GM23338 (cell line): Measurements from ENCODE around the gene EEF1AKMT2.

Experiments used
- CREB1 ChIP-seq: fragments of 250-450 bp; sonication (Bioruptor Pico); IDR thresholded peaks from 2 replicates; pipeline ENCODE4 v1.5.0; 2020; ENCODE audit warnings: low read depth, mild to moderate bottlenecking, moderate library complexity
- EZH2 ChIP-seq: fragments of 200-600 bp; sonication (generic); IDR thresholded peaks from one replicate; pipeline ENCODE4 v1.8.0; 2017; ENCODE audit warnings: antibody characterized with exemption, mild to moderate bottlenecking, low read depth; ENCODE audit not compliant: unreplicated experiment
- EZH2phosphoT487 ChIP-seq: fragments of 200-600 bp; sonication (generic); IDR thresholded peaks from one replicate; pipeline ENCODE4 v1.8.1; 2018; ENCODE audit warnings: antibody characterized with exemption; ENCODE audit not compliant: unreplicated experiment
- NANOG ChIP-seq: IDR thresholded peaks from 2 replicates; pipeline ENCODE4 v1.6.1; 2016; ENCODE audit warnings: antibody characterized with exemption, borderline replicate concordance
- STAT1 ChIP-seq: IDR thresholded peaks from one replicate; pipeline ENCODE4 v1.6.1; 2016; ENCODE audit warnings: antibody characterized with exemption; ENCODE audit not compliant: unreplicated experiment
- TF ChIP-seq, protein P1 (sequence below), 2 experiments: fragments of 200-600 bp in 1 of 2; sonication (generic) in 1 of 2; conservative IDR thresholded peaks; 2 replicates each; pipeline versions ENCODE4 v1.5.1 to v1.6.1; 2016 to 2017; ENCODE audit warnings: antibody characterized with exemption in 2 of 2, low read depth in 2 of 2, mild to moderate bottlenecking in 2 of 2, moderate library complexity in 1 of 2
- TF ChIP-seq, protein P2 (sequence below): IDR thresholded peaks from one replicate; pipeline ENCODE4 v1.6.1; 2018; ENCODE audit warnings: antibody characterized with exemption; ENCODE audit not compliant: unreplicated experiment

DNA sequence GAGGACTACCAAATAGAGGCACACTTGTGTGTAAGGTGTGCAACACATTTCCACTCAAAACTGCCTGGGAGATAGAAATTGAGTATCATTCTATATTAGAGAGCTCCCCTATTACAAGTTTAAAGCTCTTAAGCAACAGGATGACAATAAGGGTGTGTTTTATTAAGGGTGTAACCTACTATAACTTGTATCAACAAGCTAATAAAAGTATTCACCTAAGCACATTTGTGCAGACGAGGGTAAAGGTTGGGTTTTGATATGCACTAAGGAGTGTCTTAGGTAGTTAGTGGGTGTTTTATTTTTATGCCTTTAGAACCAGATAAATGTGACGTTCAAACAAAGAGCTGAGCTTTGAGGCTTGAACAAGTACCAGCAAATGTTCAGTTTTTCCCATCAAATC, 44.7 kb downstream of the EEF1AKMT2 start:
- TF ChIP-seq, protein P1, sequence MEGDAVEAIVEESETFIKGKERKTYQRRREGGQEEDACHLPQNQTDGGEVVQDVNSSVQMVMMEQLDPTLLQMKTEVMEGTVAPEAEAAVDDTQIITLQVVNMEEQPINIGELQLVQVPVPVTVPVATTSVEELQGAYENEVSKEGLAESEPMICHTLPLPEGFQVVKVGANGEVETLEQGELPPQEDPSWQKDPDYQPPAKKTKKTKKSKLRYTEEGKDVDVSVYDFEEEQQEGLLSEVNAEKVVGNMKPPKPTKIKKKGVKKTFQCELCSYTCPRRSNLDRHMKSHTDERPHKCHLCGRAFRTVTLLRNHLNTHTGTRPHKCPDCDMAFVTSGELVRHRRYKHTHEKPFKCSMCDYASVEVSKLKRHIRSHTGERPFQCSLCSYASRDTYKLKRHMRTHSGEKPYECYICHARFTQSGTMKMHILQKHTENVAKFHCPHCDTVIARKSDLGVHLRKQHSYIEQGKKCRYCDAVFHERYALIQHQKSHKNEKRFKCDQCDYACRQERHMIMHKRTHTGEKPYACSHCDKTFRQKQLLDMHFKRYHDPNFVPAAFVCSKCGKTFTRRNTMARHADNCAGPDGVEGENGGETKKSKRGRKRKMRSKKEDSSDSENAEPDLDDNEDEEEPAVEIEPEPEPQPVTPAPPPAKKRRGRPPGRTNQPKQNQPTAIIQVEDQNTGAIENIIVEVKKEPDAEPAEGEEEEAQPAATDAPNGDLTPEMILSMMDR (conservative IDR thresholded peaks at IDR 0.05; ENCODE audit: low read depth in 2 of 2), result no peak
- TF ChIP-seq, protein P2, sequence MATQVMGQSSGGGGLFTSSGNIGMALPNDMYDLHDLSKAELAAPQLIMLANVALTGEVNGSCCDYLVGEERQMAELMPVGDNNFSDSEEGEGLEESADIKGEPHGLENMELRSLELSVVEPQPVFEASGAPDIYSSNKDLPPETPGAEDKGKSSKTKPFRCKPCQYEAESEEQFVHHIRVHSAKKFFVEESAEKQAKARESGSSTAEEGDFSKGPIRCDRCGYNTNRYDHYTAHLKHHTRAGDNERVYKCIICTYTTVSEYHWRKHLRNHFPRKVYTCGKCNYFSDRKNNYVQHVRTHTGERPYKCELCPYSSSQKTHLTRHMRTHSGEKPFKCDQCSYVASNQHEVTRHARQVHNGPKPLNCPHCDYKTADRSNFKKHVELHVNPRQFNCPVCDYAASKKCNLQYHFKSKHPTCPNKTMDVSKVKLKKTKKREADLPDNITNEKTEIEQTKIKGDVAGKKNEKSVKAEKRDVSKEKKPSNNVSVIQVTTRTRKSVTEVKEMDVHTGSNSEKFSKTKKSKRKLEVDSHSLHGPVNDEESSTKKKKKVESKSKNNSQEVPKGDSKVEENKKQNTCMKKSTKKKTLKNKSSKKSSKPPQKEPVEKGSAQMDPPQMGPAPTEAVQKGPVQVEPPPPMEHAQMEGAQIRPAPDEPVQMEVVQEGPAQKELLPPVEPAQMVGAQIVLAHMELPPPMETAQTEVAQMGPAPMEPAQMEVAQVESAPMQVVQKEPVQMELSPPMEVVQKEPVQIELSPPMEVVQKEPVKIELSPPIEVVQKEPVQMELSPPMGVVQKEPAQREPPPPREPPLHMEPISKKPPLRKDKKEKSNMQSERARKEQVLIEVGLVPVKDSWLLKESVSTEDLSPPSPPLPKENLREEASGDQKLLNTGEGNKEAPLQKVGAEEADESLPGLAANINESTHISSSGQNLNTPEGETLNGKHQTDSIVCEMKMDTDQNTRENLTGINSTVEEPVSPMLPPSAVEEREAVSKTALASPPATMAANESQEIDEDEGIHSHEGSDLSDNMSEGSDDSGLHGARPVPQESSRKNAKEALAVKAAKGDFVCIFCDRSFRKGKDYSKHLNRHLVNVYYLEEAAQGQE, result no peak
- TF ChIP-seq EZH2phosphoT487 (no peak), EZH2 (no peak), STAT1 (no peak), CREB1 (CRISPR knock-in tag) (no peak), NANOG (no peak)
